K562 treated with DMSO at 1 percent for 48 hours (cell line): ENCODE results near the gene ICOS. TPM values are rescaled to one million over a fixed set of nuclear protein-coding genes. Genes with fewer than 3 reads are reported as not detected.

Source experiments
- total RNA-seq: library from RNA; unstranded; fragments of 300-600 nt; gene quantifications from 2 replicates; pipeline ENCODE4 v1.2.3, GENCODE V29; 2022; ENCODE audit warnings: low replicate concordance; ENCODE audit errors: extremely low read depth

The ICOS gene, protein sequence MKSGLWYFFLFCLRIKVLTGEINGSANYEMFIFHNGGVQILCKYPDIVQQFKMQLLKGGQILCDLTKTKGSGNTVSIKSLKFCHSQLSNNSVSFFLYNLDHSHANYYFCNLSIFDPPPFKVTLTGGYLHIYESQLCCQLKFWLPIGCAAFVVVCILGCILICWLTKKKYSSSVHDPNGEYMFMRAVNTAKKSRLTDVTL
- not detected in 2 replicates for total RNA-seq

DNA sequence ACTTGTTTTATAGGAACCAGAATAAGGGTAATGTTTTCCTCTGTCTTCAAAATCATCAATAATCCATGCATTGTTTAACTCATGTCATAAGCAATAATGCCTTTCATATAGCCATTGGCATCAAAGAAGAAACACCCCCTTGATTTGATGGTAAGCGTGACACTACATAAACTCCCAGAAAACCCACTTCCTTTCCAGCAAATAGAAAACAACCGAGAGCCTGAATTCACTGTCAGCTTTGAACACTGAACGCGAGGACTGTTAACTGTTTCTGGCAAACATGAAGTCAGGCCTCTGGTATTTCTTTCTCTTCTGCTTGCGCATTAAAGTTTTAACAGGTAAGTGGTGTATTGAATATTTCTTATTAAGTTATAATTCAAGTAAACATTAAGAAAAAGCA lies at the start of gene ICOS:
Gene ICOS (plus strand): TSS at position 229 of the 400 bp plus-strand sequence. CDS start 52 bp downstream, at position 281.

Other genes starting within 250 kb of the ICOS start
- not detected in 2 replicates for gene CD28, start 230.1 kb upstream of the ICOS start, total RNA-seq
- gene CTLA4, start 69.0 kb upstream of the ICOS start, total RNA-seq, result not detected in 2 replicates